ENCODE data around the gene TBPL1.

The TBPL1 gene

GRCh38 chr6:133952815-133953633 is at the start of gene TBPL1:
Gene TBPL1 (plus strand): TSS chr6:133953224. CDS start chr6:133980126, 26,902 bp downstream.
- Histone ChIP-seq H3K4me1 (ENCODE audit: insufficient read depth, poor library complexity, severe bottlenecking) (peaks cover 14% of the 10 kb centered on the region), H3K36me3 (ENCODE audit: low read depth) (0 out of 2 replicates have a peak, but pooled peaks cover 4% of the 10 kb centered on the region)
- no peak for TF ChIP-seq CTCF (IDR thresholded peaks at IDR 0.05; ENCODE audit: poor library complexity, severe bottlenecking)

GRCh38 chr6:133903855-133904254 is 49.2 kb upstream of the TBPL1 start:
- Histone ChIP-seq H3K4me1 (ENCODE audit: insufficient read depth, poor library complexity, severe bottlenecking) (no peaks in the 10 kb centered on the region), H3K4me3 (ENCODE audit: severe bottlenecking) (no peak overlapping the region), H3K27ac (ENCODE audit: poor library complexity, severe bottlenecking) (no peak overlapping the region), H3K27me3 (ENCODE audit: insufficient read depth, poor library complexity, severe bottlenecking) (peaks cover 12% of the 10 kb centered on the region), H3K9me3 (ENCODE audit: severe bottlenecking) (no peaks in the 10 kb centered on the region), H3K36me3 (ENCODE audit: low read depth) (no peaks in the 10 kb centered on the region)
- ATAC-seq (ENCODE audit: low read depth) (no peak), DNase-seq (ENCODE audit: low spot score) (no peak)
- TF ChIP-seq CTCF (IDR thresholded peaks at IDR 0.05; ENCODE audit: poor library complexity, severe bottlenecking) = no peak

More at GRCh38 chr6:133952815-133953633, at the start of gene TBPL1:
- Histone ChIP-seq H3K27me3 (ENCODE audit: insufficient read depth, poor library complexity, severe bottlenecking) (no peaks in the 10 kb centered on the region), H3K4me3 (ENCODE audit: severe bottlenecking) (peak within 1 kb of the TSS; percentile 67), H3K9me3 (ENCODE audit: severe bottlenecking) (no peaks in the 10 kb centered on the region), H3K27ac (ENCODE audit: poor library complexity, severe bottlenecking) (peak within 1 kb of the TSS; percentile 69)
- ATAC-seq (ENCODE audit: low read depth) = peak; percentile 94
- DNase-seq (ENCODE audit: low spot score) = peak; percentile 92

- TF ChIP-seq CTCF (IDR thresholded peaks at IDR 0.05; ENCODE audit: poor library complexity, severe bottlenecking) = no peak
- H3K27ac ChIP-seq (ENCODE audit: poor library complexity, severe bottlenecking) = no peak overlapping the region
- peaks cover 12% of the 10 kb centered on the region for H3K27me3 ChIP-seq (ENCODE audit: insufficient read depth, poor library complexity, severe bottlenecking)
- no peaks in the 10 kb centered on the region for H3K4me1 ChIP-seq (ENCODE audit: insufficient read depth, poor library complexity, severe bottlenecking)
- H3K9me3 ChIP-seq (ENCODE audit: severe bottlenecking) = no peaks in the 10 kb centered on the region
- DNase-seq (ENCODE audit: low spot score) (no peak), ATAC-seq (ENCODE audit: low read depth) (no peak)
- no peak overlapping the region for H3K4me3 ChIP-seq (ENCODE audit: severe bottlenecking)
- no peaks in the 10 kb centered on the region for H3K36me3 ChIP-seq (ENCODE audit: low read depth)
These were observed 47.0 kb upstream of the TBPL1 start for GRCh38 chr6:133906050-133906449.

- H3K27me3 ChIP-seq (ENCODE audit: insufficient read depth, poor library complexity, severe bottlenecking) = peaks cover 3% of the 10 kb centered on the region
- ATAC-seq (ENCODE audit: low read depth) = peak; percentile 77
These were observed 36.3 kb upstream of the TBPL1 start for GRCh38 chr6:133916650-133917151.

More at GRCh38 chr6:133916650-133917151, 36.3 kb upstream of the TBPL1 start:
- Histone ChIP-seq H3K9me3 (ENCODE audit: severe bottlenecking) (no peaks in the 10 kb centered on the region), H3K36me3 (ENCODE audit: low read depth) (no peaks in the 10 kb centered on the region; the same call in 1 of the 2 replicates), H3K4me1 (ENCODE audit: insufficient read depth, poor library complexity, severe bottlenecking) (no peaks in the 10 kb centered on the region), H3K4me3 (ENCODE audit: severe bottlenecking) (no peak overlapping the region), H3K27ac (ENCODE audit: poor library complexity, severe bottlenecking) (no peak overlapping the region)
- TF ChIP-seq CTCF (IDR thresholded peaks at IDR 0.05; ENCODE audit: poor library complexity, severe bottlenecking) = peak; percentile 96
- peak; percentile 81 for DNase-seq (ENCODE audit: low spot score)

Data from RWPE2 (cell line).